Bronchial epithelial cell (primary cell): Measurements from ENCODE around the gene KCNIP1. TPM values are rescaled to one million over a fixed set of nuclear protein-coding genes. Genes with fewer than 3 reads are reported as not detected.
A peak's percentile ranks its signal among the peaks of the same experiment; 100 is the strongest.

Source experiments
- DNase-seq: peaks from one replicate; pipeline ENCODE4 v3.0.0-alpha.2; 2010; ENCODE audit warnings: low read depth
- FAIRE-seq: peaks from 2 replicates; lab custom pipeline; 2011; peaks lifted over from hg19 to GRCh38; lab: Jason Lieb, UNC
- H3K27me3 ChIP-seq: 2 replicates; pipeline ENCODE4 v1.5.1; 2011; ENCODE audit warnings: low read length; ENCODE audit not compliant: control insufficient read depth, insufficient read depth
- H3K36me3 ChIP-seq: 2 replicates; pipeline ENCODE4 v1.5.1; 2011; ENCODE audit warnings: low read length; ENCODE audit not compliant: control insufficient read depth, insufficient read depth
- H3K4me3 ChIP-seq: 2 replicates; pipeline ENCODE4 v1.5.1; 2011; ENCODE audit warnings: mild to moderate bottlenecking, low read depth, low read length, control low read depth
- CTCF ChIP-seq: IDR thresholded peaks from 2 replicates; pipeline ENCODE4 v1.5.1; 2011; ENCODE audit warnings: mild to moderate bottlenecking, moderate library complexity, low read length, control low read depth, inconsistent platforms; ENCODE audit not compliant: insufficient read depth, severe bottlenecking
- total RNA-seq: library from RNA; depleted of rRNA; stranded (reverse); fragments of >200 nt; gene quantifications from 2 replicates; pipeline ENCODE4 v1.2.1, GENCODE V29; 2014

Gene KCNIP1
- total RNA-seq, 1 donor from 2014 or later: under 0.01 TPM

- FAIRE-seq (no peak), DNase-seq (peak; percentile 60)
- no peaks in the 10 kb centered on the region for H3K36me3 ChIP-seq
- no peak for TF ChIP-seq CTCF
- H3K27me3 ChIP-seq: no peaks in the 10 kb centered on the region
- no peak overlapping the region for H3K4me3 ChIP-seq
These were observed 144.7 kb downstream of the KCNIP1 start for GRCh38 chr5:170648541-170648940.

GRCh38 chr5:170650850-170651249 is 147.0 kb downstream of the KCNIP1 start:
- TF ChIP-seq CTCF: no peak
- H3K36me3 ChIP-seq: no peaks in the 10 kb centered on the region
- FAIRE-seq (no peak), DNase-seq (no peak)
- H3K27me3 ChIP-seq: no peaks in the 10 kb centered on the region
- no peak overlapping the region for H3K4me3 ChIP-seq

- DNase-seq: no peak
- TF ChIP-seq CTCF: no peak
- H3K4me3 ChIP-seq: no peak overlapping the region
- FAIRE-seq: no peak
- no peaks in the 10 kb centered on the region for H3K27me3 ChIP-seq
- no peaks in the 10 kb centered on the region for H3K36me3 ChIP-seq
These were observed 147.9 kb downstream of the KCNIP1 start for GRCh38 chr5:170651604-170652277.

GRCh38 chr5:170655476-170655875 is 151.7 kb downstream of the KCNIP1 start:
- Histone ChIP-seq H3K36me3 (no peaks in the 10 kb centered on the region), H3K4me3 (no peak overlapping the region), H3K27me3 (no peaks in the 10 kb centered on the region)
- DNase-seq: no peak
- no peak for FAIRE-seq
- no peak for TF ChIP-seq CTCF

- TF ChIP-seq CTCF: no peak
- Histone ChIP-seq H3K4me3 (no peak overlapping the region), H3K36me3 (no peaks in the 10 kb centered on the region), H3K27me3 (no peaks in the 10 kb centered on the region)
- no peak for FAIRE-seq
- DNase-seq: no peak
These were observed 152.1 kb downstream of the KCNIP1 start for GRCh38 chr5:170655920-170656319.

GRCh38 chr5:170656346-170656745 is 152.5 kb downstream of the KCNIP1 start:
- TF ChIP-seq CTCF: no peak
- no peak for DNase-seq
- no peak overlapping the region for H3K4me3 ChIP-seq
- no peaks in the 10 kb centered on the region for H3K36me3 ChIP-seq
- FAIRE-seq: no peak
- H3K27me3 ChIP-seq: no peaks in the 10 kb centered on the region
